ENCODE measurements around the gene AGR2. TPM values are rescaled to one million over a fixed set of nuclear protein-coding genes. Genes with fewer than 3 reads are reported as not detected.

Gene AGR2
- total RNA-seq, 1 experiment from 2014 or later = 0.65 TPM

DNA sequence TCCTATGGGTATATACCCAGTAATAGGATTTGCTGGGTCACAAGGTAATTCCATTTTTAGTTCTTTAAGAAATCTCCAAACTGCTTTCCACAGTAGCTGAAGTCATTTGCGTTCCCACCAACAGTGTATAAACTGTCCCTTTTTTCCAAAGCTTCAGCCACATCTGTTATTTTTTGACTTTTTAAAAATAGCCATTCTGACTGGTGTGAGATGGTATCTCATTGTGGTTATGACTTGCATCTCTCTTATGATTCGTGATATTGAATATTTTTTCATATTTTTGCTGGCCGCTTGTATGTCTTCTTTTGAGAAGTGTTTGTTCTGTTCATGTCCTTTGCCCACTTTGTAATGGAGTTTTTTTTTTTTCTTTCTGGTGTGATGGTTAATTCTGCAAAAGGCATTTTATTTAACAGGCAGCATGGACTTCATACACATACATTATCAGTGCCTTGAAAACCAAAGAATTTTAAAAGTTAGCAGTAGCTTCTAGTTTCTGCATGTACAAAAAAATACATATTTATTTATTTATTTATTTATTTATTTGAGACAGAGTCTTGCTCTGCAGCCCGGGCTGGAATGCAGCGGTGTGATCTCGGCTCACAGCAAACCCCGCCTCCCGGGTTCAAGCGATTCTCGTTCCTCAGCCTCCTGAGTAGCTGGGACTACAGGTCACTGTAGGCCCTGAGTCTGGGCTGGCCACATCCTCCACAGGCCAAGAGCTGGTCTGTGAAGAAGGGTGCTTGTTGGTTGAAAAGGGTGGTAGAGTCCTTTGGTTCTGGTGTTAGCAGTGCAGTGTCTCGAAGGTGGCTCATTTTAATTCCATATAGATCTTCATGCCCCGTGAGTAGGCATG, 44.7 kb upstream of the AGR2 start:
- intact Hi-C loops (cut with micrococcal nuclease) = no loop called here
- TF ChIP-seq, protein P1, sequence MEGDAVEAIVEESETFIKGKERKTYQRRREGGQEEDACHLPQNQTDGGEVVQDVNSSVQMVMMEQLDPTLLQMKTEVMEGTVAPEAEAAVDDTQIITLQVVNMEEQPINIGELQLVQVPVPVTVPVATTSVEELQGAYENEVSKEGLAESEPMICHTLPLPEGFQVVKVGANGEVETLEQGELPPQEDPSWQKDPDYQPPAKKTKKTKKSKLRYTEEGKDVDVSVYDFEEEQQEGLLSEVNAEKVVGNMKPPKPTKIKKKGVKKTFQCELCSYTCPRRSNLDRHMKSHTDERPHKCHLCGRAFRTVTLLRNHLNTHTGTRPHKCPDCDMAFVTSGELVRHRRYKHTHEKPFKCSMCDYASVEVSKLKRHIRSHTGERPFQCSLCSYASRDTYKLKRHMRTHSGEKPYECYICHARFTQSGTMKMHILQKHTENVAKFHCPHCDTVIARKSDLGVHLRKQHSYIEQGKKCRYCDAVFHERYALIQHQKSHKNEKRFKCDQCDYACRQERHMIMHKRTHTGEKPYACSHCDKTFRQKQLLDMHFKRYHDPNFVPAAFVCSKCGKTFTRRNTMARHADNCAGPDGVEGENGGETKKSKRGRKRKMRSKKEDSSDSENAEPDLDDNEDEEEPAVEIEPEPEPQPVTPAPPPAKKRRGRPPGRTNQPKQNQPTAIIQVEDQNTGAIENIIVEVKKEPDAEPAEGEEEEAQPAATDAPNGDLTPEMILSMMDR (IDR thresholded peaks at IDR 0.05; ENCODE audit: unreplicated experiment) = no peak
- DNase-seq (ENCODE audit: unreplicated experiment) = no peak
- POLR2A ChIA-PET = interaction anchor here (1.3 kb wide), 1 partner anchor 11 kb away, joined by 3 read pairs; no protein-coding TSS in a partner anchor
- BruUV-seq (replicated peaks) = no TSS peak
- Mint-ChIP-seq H3K27me3 (ENCODE audit: insufficient read depth, unreplicated experiment) (no peaks in the 10 kb centered on the region), H3K4me3 (ENCODE audit: unreplicated experiment) (no peak overlapping the region), H3K9me3 (ENCODE audit: unreplicated experiment) (no peaks in the 10 kb centered on the region), H3K4me1 (ENCODE audit: insufficient read depth, unreplicated experiment) (peaks cover 10% of the 10 kb centered on the region), H3K36me3 (ENCODE audit: insufficient read depth, unreplicated experiment) (peaks cover 6% of the 10 kb centered on the region), H3K27ac (ENCODE audit: low read depth, unreplicated experiment) (no peak overlapping the region)
- CTCF ChIA-PET = interaction anchor here (1.0 kb wide), 1 partner anchor 154 kb away, joined by 4 read pairs; no protein-coding TSS in a partner anchor

DNA sequence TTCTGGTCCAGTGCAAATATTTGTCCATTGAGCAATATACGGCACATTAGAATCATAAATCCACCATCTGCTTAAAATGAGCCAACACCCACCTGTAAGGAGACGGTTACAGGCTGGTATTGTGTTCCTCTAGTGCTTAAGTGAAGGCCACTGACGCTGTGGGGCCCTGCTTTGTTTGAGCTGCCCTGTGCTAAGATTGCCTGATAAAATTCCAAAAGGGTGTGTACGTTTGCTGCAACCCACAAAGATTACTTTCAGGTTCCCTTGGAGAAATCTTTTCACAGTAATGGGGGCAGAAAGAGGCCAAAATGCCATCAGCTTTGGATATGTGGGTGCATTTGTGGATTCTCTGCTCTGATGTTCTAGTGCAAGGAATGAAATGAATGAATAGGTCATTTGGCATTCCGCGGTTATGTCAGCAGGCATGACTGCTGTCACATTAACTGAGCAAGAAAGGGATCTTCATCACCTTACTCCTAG, 42.6 kb upstream of the AGR2 start:
- H3K9me3 Mint-ChIP-seq (ENCODE audit: unreplicated experiment) = no peaks in the 10 kb centered on the region
- POLR2A ChIA-PET = interaction anchor here (1.1 kb wide), 1 partner anchor 16 kb away, joined by 3 read pairs; no protein-coding TSS in a partner anchor
- intact Hi-C loops (cut with micrococcal nuclease) = no loop called here

DNA sequence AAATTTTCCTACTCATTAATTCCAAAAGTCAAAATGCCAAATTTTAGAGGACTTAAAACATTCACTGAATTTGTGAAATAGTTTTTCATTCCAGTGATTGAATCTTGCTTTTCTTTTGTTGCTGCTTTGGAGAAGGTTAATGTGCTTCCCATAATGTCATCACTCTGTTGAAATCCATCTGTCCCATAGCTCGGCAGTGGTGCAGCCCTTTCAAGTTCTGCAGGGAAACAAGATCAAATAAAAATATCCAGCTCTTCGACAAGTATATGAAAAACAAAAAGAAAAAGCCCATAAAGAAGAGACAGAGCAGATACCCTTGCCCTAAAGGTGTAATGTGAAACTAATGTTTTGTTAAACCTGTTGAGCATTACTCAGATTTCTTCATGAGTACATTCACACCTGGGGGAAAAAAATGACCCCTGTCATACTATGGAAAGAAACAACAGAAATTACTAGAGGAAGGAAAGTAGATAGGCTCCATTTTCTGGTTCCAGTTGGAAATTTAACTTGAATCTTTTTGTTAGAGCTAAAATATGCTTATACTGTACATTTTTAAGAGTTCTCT, 41.9 kb upstream of the AGR2 start:
- H3K4me3 Mint-ChIP-seq (ENCODE audit: unreplicated experiment) = no peak overlapping the region
- intact Hi-C loops (cut with micrococcal nuclease) = no loop called here
- BruUV-seq (replicated peaks) = no TSS peak
- H3K36me3 Mint-ChIP-seq (ENCODE audit: insufficient read depth, unreplicated experiment) = peaks cover 6% of the 10 kb centered on the region
- CTCF ChIA-PET = interaction anchor here (0.6 to 1.0 kb wide), 2 partner anchors 21 to 45 kb away, joined by 3 read pairs; no protein-coding TSS in a partner anchor
- no peaks in the 10 kb centered on the region for H3K9me3 Mint-ChIP-seq (ENCODE audit: unreplicated experiment)
- DNase-seq (ENCODE audit: unreplicated experiment) = peak; percentile 6
- POLR2A ChIA-PET = interaction anchor here (0.7 to 1.1 kb wide), 3 partner anchors 17 to 1612 kb away, joined by 3 to 4 read pairs (median 3); no protein-coding TSS in a partner anchor
- no peak overlapping the region for H3K27ac Mint-ChIP-seq (ENCODE audit: low read depth, unreplicated experiment)
- no peaks in the 10 kb centered on the region for H3K27me3 Mint-ChIP-seq (ENCODE audit: insufficient read depth, unreplicated experiment)
- peaks cover 10% of the 10 kb centered on the region for H3K4me1 Mint-ChIP-seq (ENCODE audit: insufficient read depth, unreplicated experiment)
- TF ChIP-seq, protein P1 (IDR thresholded peaks at IDR 0.05; ENCODE audit: unreplicated experiment) = no peak

More for the DNA sequence above, 42.6 kb upstream of the AGR2 start:
- CTCF ChIA-PET = interaction anchor here (0.9 to 1.6 kb wide), 3 partner anchors 30 to 46 kb away, joined by 3 to 7 read pairs (median 3); no protein-coding TSS in a partner anchor
- H3K36me3 Mint-ChIP-seq (ENCODE audit: insufficient read depth, unreplicated experiment) = peaks cover 6% of the 10 kb centered on the region
- H3K4me3 Mint-ChIP-seq (ENCODE audit: unreplicated experiment) = no peak overlapping the region
- TF ChIP-seq, protein P1 (IDR thresholded peaks at IDR 0.05; ENCODE audit: unreplicated experiment) = no peak
- H3K4me1 Mint-ChIP-seq (ENCODE audit: insufficient read depth, unreplicated experiment) = peaks cover 10% of the 10 kb centered on the region
- BruUV-seq (replicated peaks) = no TSS peak
- DNase-seq (ENCODE audit: unreplicated experiment) = peak; percentile 16
- H3K27ac Mint-ChIP-seq (ENCODE audit: low read depth, unreplicated experiment) = no peak overlapping the region
- no peaks in the 10 kb centered on the region for H3K27me3 Mint-ChIP-seq (ENCODE audit: insufficient read depth, unreplicated experiment)

DNA sequence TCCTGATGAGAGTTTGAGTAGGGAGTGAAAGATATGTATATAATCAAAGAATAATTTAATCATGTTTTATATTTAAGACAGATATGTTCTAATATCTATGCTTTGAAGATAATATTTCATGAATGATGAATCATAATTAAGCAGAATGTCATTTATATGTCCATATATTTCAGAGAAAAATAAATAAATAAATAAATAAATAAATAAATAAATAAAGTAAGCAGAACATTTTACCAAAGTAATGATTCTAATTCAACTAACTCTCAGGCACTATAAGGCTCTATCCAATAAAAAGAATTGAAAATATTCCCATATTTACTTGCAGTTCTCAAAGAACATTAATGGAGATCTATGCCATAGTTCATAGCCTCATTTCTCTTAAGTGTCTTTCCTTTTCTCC, 40.9 kb upstream of the AGR2 start:
- no TSS peak for BruUV-seq (replicated peaks)
- Mint-ChIP-seq H3K27ac (ENCODE audit: low read depth, unreplicated experiment) (no peak overlapping the region), H3K4me3 (ENCODE audit: unreplicated experiment) (no peak overlapping the region), H3K36me3 (ENCODE audit: insufficient read depth, unreplicated experiment) (peaks cover 6% of the 10 kb centered on the region), H3K27me3 (ENCODE audit: insufficient read depth, unreplicated experiment) (no peaks in the 10 kb centered on the region), H3K9me3 (ENCODE audit: unreplicated experiment) (no peaks in the 10 kb centered on the region), H3K4me1 (ENCODE audit: insufficient read depth, unreplicated experiment) (peaks cover 10% of the 10 kb centered on the region)
- POLR2A ChIA-PET = interaction anchor here (0.9 kb wide), 1 partner anchor 30 kb away, joined by 3 read pairs; no protein-coding TSS in a partner anchor
- TF ChIP-seq, protein P1 (IDR thresholded peaks at IDR 0.05; ENCODE audit: unreplicated experiment) = no peak
- intact Hi-C loops (cut with micrococcal nuclease) = no loop called here
- CTCF ChIA-PET = no interaction called here
- DNase-seq (ENCODE audit: unreplicated experiment) = no peak

Data from MCF 10A (cell line).